K562 (cell line): Measurements from ENCODE around the gene FGF22. TPM values are rescaled to one million over a fixed set of nuclear protein-coding genes. Genes with fewer than 3 reads are reported as not detected.

Experiments
- ATF2 ChIP-seq: sonication (generic); formaldehyde crosslinking; IDR thresholded peaks from 2 replicates; pipeline ENCODE4 v1.8.1; 2022; ENCODE audit warnings: missing genetic modification reagents
- CBX5 ChIP-seq: IDR thresholded peaks from 2 replicates; pipeline ENCODE4 v1.6.1; 2014; ENCODE audit warnings: low read depth, borderline replicate concordance
- GABPB1 ChIP-seq: sonication (generic); formaldehyde crosslinking; IDR thresholded peaks from 2 replicates; pipeline ENCODE4 v1.8.0; 2022; ENCODE audit warnings: mild to moderate bottlenecking, missing genetic modification reagents
- GATAD2B ChIP-seq: fragments of 450-650 bp; IDR thresholded peaks from 2 replicates; pipeline ENCODE4 v1.6.1; 2017; ENCODE audit warnings: mild to moderate bottlenecking, borderline replicate concordance
- MCM3 ChIP-seq: fragments of 450-650 bp; IDR thresholded peaks from 2 replicates; pipeline ENCODE4 v1.6.1; 2016
- MGA ChIP-seq: fragments of 450-650 bp; IDR thresholded peaks from 2 replicates; pipeline ENCODE4 v1.6.1; 2016; ENCODE audit warnings: mild to moderate bottlenecking, moderate library complexity
- MXI1 ChIP-seq: IDR thresholded peaks from 2 replicates; pipeline ENCODE4 v1.6.1; 2011; ENCODE audit warnings: low read depth, mild to moderate bottlenecking, improper control_type of control experiment, low read length
- RB1 ChIP-seq: fragments of 450-650 bp; IDR thresholded peaks from 2 replicates; pipeline ENCODE4 v1.6.1; 2017; ENCODE audit warnings: low read depth, mild to moderate bottlenecking
- RBM34 ChIP-seq: fragments of 200-400 bp; formaldehyde crosslinking; IDR thresholded peaks from 2 replicates; pipeline ENCODE4 v1.6.1; 2018; ENCODE audit warnings: low read length, borderline replicate concordance; ENCODE audit not compliant: insufficient read depth
- TAF15 ChIP-seq: fragments of 200-400 bp; formaldehyde crosslinking; IDR thresholded peaks from 2 replicates; pipeline ENCODE4 v1.6.1; 2017; ENCODE audit warnings: mild to moderate bottlenecking, low read depth, low read length, moderate library complexity
- ZNF354B ChIP-seq: fragments of 250-450 bp; sonication (Bioruptor Pico); IDR thresholded peaks from 2 replicates; pipeline ENCODE4 v1.4.0; 2020
- ZNF449 ChIP-seq: fragments of 250-450 bp; sonication (Bioruptor Pico); IDR thresholded peaks from 2 replicates; pipeline ENCODE4 v1.8.0; 2022; ENCODE audit warnings: moderate library complexity, mild to moderate bottlenecking, inconsistent platforms
- polyA plus RNA-seq, 8 experiments: library from polyadenylated mRNA; depleted of rRNA in 4 of 8; stranded (reverse) in 5 of 8; unstranded in 3 of 8; fragments of >200 nt; fragmentation: Nextera tagmentation in 2 of 8; fragmentation: Illumina TruSeq in 1 of 8; extraction: Ambion mirVana in 2 of 8; extraction: Trizol in 1 of 8; gene quantifications; 2 replicates each; pipeline versions ENCODE4 v1.2.1 to v1.2.3, GENCODE V29; 2011 to 2014; ENCODE audit warnings: inconsistent platforms in 1 of 8, missing spikeins in 1 of 8
- total RNA-seq, 7 experiments: library from RNA; depleted of rRNA in 6 of 7; stranded (reverse); fragments of >200 nt in 6 of 7; fragmentation: Illumina TruSeq in 2 of 7; extraction: Trizol in 2 of 7; gene quantifications; 2 replicates each; pipeline versions ENCODE4 v1.2.1 to v1.2.3, GENCODE V29; 2011 to 2021; ENCODE audit warnings: low replicate concordance in 1 of 7

The FGF22 gene
- total and polyA plus RNA-seq, 9 of the 15 experiments (the other 6 are each of a cell fraction or from before 2014, with no cell fraction given), result 0.14 to 2.2 (median 0.86) TPM; not detected in 4

- TF ChIP-seq ZNF449 (CRISPR knock-in tag), result no peak
- TF ChIP-seq ZNF354B (CRISPR knock-in tag), result no peak
- no peak for TF ChIP-seq RBM34
- TF ChIP-seq ATF2 (CRISPR knock-in tag), result no peak
- peak; percentile 58 for TF ChIP-seq GABPB1 (CRISPR knock-in tag)
- TF ChIP-seq GATAD2B, result no peak
- TF ChIP-seq MGA, result no peak
- TF ChIP-seq MCM3, result no peak
- no peak for TF ChIP-seq TAF15
- TF ChIP-seq RB1, result peak; percentile 97
- TF ChIP-seq CBX5, result no peak
- peak; percentile 47; the same call in 1 of the 2 replicates for TF ChIP-seq MXI1
Measured at GRCh38 chr19:591099-591958, 48.4 kb upstream of the FGF22 start (continued).
